ENCODE data around the gene MYH3.

The MYH3 gene

GRCh38 chr17:10629706-10630105 lies 27.4 kb downstream of the MYH3 start:
- Histone ChIP-seq H3K9me3 (ENCODE audit: control insufficient read depth, low read length) (no peaks in the 10 kb centered on the region), H4K8ac (ENCODE audit: low read length) (no peak overlapping the region), H2AFZ (ENCODE audit: low read depth, low read length) (no peak overlapping the region), H3K4me2 (ENCODE audit: low read length, poor library complexity, severe bottlenecking) (no peak overlapping the region), H3K79me1 (replicated peaks; ENCODE audit: low read length, poor library complexity, severe bottlenecking) (no peaks in the 10 kb centered on the region), H3K18ac (ENCODE audit: low read depth in 1 of 2, low read length in 2 of 2) (no peak overlapping the region), H3K4me3 (ENCODE audit: insufficient read depth in 1 of 2, low read depth in 1 of 2, low read length in 2 of 2) (no peak overlapping the region), H2BK5ac (ENCODE audit: low read depth, low read length, poor library complexity, severe bottlenecking) (no peak overlapping the region), H3K27me3 (ENCODE audit: control insufficient read depth in 1 of 2, insufficient read depth in 1 of 2, low read length in 2 of 2) (peaks cover 0 to 3% of the 10 kb centered on the region in 2 experiments), H3K9ac (ENCODE audit: low read length) (no peak overlapping the region), H3K4ac (ENCODE audit: low read depth in 1 of 2, low read length in 2 of 2) (no peak overlapping the region), H3K23ac (ENCODE audit: low read length in 2 of 2) (no peak overlapping the region), H3K36me3 (ENCODE audit: control insufficient read depth in 1 of 2, insufficient read depth in 2 of 2, low read depth in 1 of 2, low read length in 2 of 2) (peaks cover 0 to 10% of the 10 kb centered on the region in 2 experiments), H2BK120ac (ENCODE audit: low read depth, low read length) (no peak overlapping the region), H4K91ac (ENCODE audit: low read length) (no peak overlapping the region), H2BK12ac (ENCODE audit: low read length in 2 of 2) (no peak overlapping the region), H3K14ac (ENCODE audit: low read length in 2 of 2) (no peak overlapping the region), H2AK5ac (ENCODE audit: low read length, severe bottlenecking) (no peak overlapping the region), H2BK15ac (ENCODE audit: low read depth, poor library complexity, severe bottlenecking) (no peak overlapping the region), H3K27ac (ENCODE audit: low read length, poor library complexity, severe bottlenecking) (no peak overlapping the region), H3K4me1 (ENCODE audit: control insufficient read depth, insufficient read depth, low read depth, low read length) (no peaks in the 10 kb centered on the region)
- DNase-seq = no peak
- 88% methylated on average over 8 of the region's 12 CpGs for WGBS

- Histone ChIP-seq H3K27me3 (ENCODE audit: control insufficient read depth in 1 of 2, insufficient read depth in 1 of 2, low read length in 2 of 2) (peaks cover 0 to 3% of the 10 kb centered on the region in 2 experiments), H3K79me1 (replicated peaks; ENCODE audit: low read length, poor library complexity, severe bottlenecking) (no peaks in the 10 kb centered on the region), H3K9ac (ENCODE audit: low read length) (no peak overlapping the region), H2AFZ (ENCODE audit: low read depth, low read length) (no peak overlapping the region), H3K27ac (ENCODE audit: low read length, poor library complexity, severe bottlenecking) (no peak overlapping the region), H2AK5ac (ENCODE audit: low read length, severe bottlenecking) (no peak overlapping the region), H4K91ac (ENCODE audit: low read length) (no peak overlapping the region), H4K8ac (ENCODE audit: low read length) (no peak overlapping the region), H3K9me3 (ENCODE audit: control insufficient read depth, low read length) (no peaks in the 10 kb centered on the region), H3K4me3 (ENCODE audit: insufficient read depth in 1 of 2, low read depth in 1 of 2, low read length in 2 of 2) (no peak overlapping the region), H2BK5ac (ENCODE audit: low read depth, low read length, poor library complexity, severe bottlenecking) (no peak overlapping the region), H3K14ac (ENCODE audit: low read length in 2 of 2) (no peak overlapping the region), H2BK15ac (ENCODE audit: low read depth, poor library complexity, severe bottlenecking) (no peak overlapping the region), H3K4me2 (ENCODE audit: low read length, poor library complexity, severe bottlenecking) (no peak overlapping the region), H3K4me1 (ENCODE audit: control insufficient read depth, insufficient read depth, low read depth, low read length) (no peaks in the 10 kb centered on the region), H3K18ac (ENCODE audit: low read depth in 1 of 2, low read length in 2 of 2) (no peak overlapping the region), H2BK12ac (ENCODE audit: low read length in 2 of 2) (no peak overlapping the region), H3K4ac (ENCODE audit: low read depth in 1 of 2, low read length in 2 of 2) (no peak overlapping the region), H3K36me3 (ENCODE audit: control insufficient read depth in 1 of 2, insufficient read depth in 2 of 2, low read depth in 1 of 2, low read length in 2 of 2) (peaks cover 0 to 6% of the 10 kb centered on the region in 2 experiments), H2BK120ac (ENCODE audit: low read depth, low read length) (no peak overlapping the region), H3K23ac (ENCODE audit: low read length in 2 of 2) (no peak overlapping the region)
- 82% methylated on average over 13 of the region's 13 CpGs for WGBS
- no peak for DNase-seq
Measured at GRCh38 chr17:10628756-10629155, 28.4 kb downstream of the MYH3 start.

- DNase-seq = no peak
- H3K23ac ChIP-seq (ENCODE audit: low read length in 2 of 2) = no peak overlapping the region
- H3K14ac ChIP-seq (ENCODE audit: low read length in 2 of 2) = no peak overlapping the region
- no peak overlapping the region for H2AK5ac ChIP-seq (ENCODE audit: low read length, severe bottlenecking)
- no peak overlapping the region for H3K9ac ChIP-seq (ENCODE audit: low read length)
- H3K4me3 ChIP-seq (ENCODE audit: insufficient read depth in 1 of 2, low read depth in 1 of 2, low read length in 2 of 2) = no peak overlapping the region
- no peak overlapping the region for H2BK5ac ChIP-seq (ENCODE audit: low read depth, low read length, poor library complexity, severe bottlenecking)
- no peak overlapping the region for H3K4ac ChIP-seq (ENCODE audit: low read depth in 1 of 2, low read length in 2 of 2)
- no peaks in the 10 kb centered on the region for H3K4me1 ChIP-seq (ENCODE audit: control insufficient read depth, insufficient read depth, low read depth, low read length)
- H3K27me3 ChIP-seq (ENCODE audit: control insufficient read depth in 1 of 2, insufficient read depth in 1 of 2, low read length in 2 of 2) = peaks cover 0 to 6% of the 10 kb centered on the region in 2 experiments
- no peak overlapping the region for H3K27ac ChIP-seq (ENCODE audit: low read length, poor library complexity, severe bottlenecking)
- H3K9me3 ChIP-seq (ENCODE audit: control insufficient read depth, low read length) = no peaks in the 10 kb centered on the region
- no peaks in the 10 kb centered on the region for H3K79me1 ChIP-seq (replicated peaks; ENCODE audit: low read length, poor library complexity, severe bottlenecking)
- no peak overlapping the region for H3K4me2 ChIP-seq (ENCODE audit: low read length, poor library complexity, severe bottlenecking)
- no peak overlapping the region for H2BK15ac ChIP-seq (ENCODE audit: low read depth, poor library complexity, severe bottlenecking)
- no peak overlapping the region for H2BK120ac ChIP-seq (ENCODE audit: low read depth, low read length)
- H3K18ac ChIP-seq (ENCODE audit: low read depth in 1 of 2, low read length in 2 of 2) = no peak overlapping the region
- peaks cover 0 to 6% of the 10 kb centered on the region in 2 experiments for H3K36me3 ChIP-seq (ENCODE audit: control insufficient read depth in 1 of 2, insufficient read depth in 2 of 2, low read depth in 1 of 2, low read length in 2 of 2)
- H4K91ac ChIP-seq (ENCODE audit: low read length) = no peak overlapping the region
- H2AFZ ChIP-seq (ENCODE audit: low read depth, low read length) = no peak overlapping the region
- no peak overlapping the region for H2BK12ac ChIP-seq (ENCODE audit: low read length in 2 of 2)
- WGBS = 94% methylated on average over 5 of the region's 9 CpGs
- H4K8ac ChIP-seq (ENCODE audit: low read length) = no peak overlapping the region
Measured at GRCh38 chr17:10626390-10626789, 30.7 kb downstream of the MYH3 start.

- Histone ChIP-seq H3K14ac (ENCODE audit: low read length in 2 of 2) (no peak overlapping the region), H2BK120ac (ENCODE audit: low read depth, low read length) (no peak overlapping the region), H3K23ac (ENCODE audit: low read length in 2 of 2) (no peak overlapping the region), H3K27ac (ENCODE audit: low read length, poor library complexity, severe bottlenecking) (no peak overlapping the region), H4K8ac (ENCODE audit: low read length) (no peak overlapping the region), H3K9ac (ENCODE audit: low read length) (no peak overlapping the region), H3K79me1 (replicated peaks; ENCODE audit: low read length, poor library complexity, severe bottlenecking) (no peaks in the 10 kb centered on the region), H3K4me1 (ENCODE audit: control insufficient read depth, insufficient read depth, low read depth, low read length) (no peaks in the 10 kb centered on the region), H2BK5ac (ENCODE audit: low read depth, low read length, poor library complexity, severe bottlenecking) (no peak overlapping the region), H2BK12ac (ENCODE audit: low read length in 2 of 2) (no peak overlapping the region), H2AK5ac (ENCODE audit: low read length, severe bottlenecking) (no peak overlapping the region), H3K4me2 (ENCODE audit: low read length, poor library complexity, severe bottlenecking) (no peak overlapping the region), H3K4ac (ENCODE audit: low read depth in 1 of 2, low read length in 2 of 2) (no peak overlapping the region), H3K9me3 (ENCODE audit: control insufficient read depth, low read length) (no peaks in the 10 kb centered on the region), H3K27me3 (ENCODE audit: control insufficient read depth in 1 of 2, insufficient read depth in 1 of 2, low read length in 2 of 2) (peaks cover 0 to 6% of the 10 kb centered on the region in 2 experiments), H3K18ac (ENCODE audit: low read depth in 1 of 2, low read length in 2 of 2) (no peak overlapping the region), H3K36me3 (ENCODE audit: control insufficient read depth in 1 of 2, insufficient read depth in 2 of 2, low read depth in 1 of 2, low read length in 2 of 2) (peaks cover 0 to 6% of the 10 kb centered on the region in 2 experiments), H4K91ac (ENCODE audit: low read length) (no peak overlapping the region), H2AFZ (ENCODE audit: low read depth, low read length) (no peak overlapping the region), H2BK15ac (ENCODE audit: low read depth, poor library complexity, severe bottlenecking) (no peak overlapping the region), H3K4me3 (ENCODE audit: insufficient read depth in 1 of 2, low read depth in 1 of 2, low read length in 2 of 2) (no peak overlapping the region)
- WGBS = 92% methylated on average over 11 of the region's 11 CpGs
- DNase-seq = no peak
Measured at GRCh38 chr17:10624969-10625368, 32.1 kb downstream of the MYH3 start.

Data from mesenchymal stem cell (in vitro differentiated cells and primary cell).